SK-N-SH (cell line): ENCODE measurements around the gene EVA1B. TPM values are rescaled to one million over a fixed set of nuclear protein-coding genes. Genes with fewer than 3 reads are reported as not detected.

Experiments
- CTCF ChIA-PET: fragments of 300-600, 350-600 bp; formaldehyde crosslinking; extraction: SDS; loops from one replicate; lab custom pipeline; 2021; lab: Yijun Ruan, JAX
- POLR2A ChIA-PET: fragments of 350-600 bp; sonication (Branson Sonifier 250); formaldehyde crosslinking; extraction: SDS; loops from one replicate; lab custom pipeline; 2020; ENCODE audit warnings: antibody characterized with exemption, inconsistent platforms; lab: Yijun Ruan, JAX
- DNase-seq: peaks from one replicate; pipeline ENCODE4 v3.0.0; 2012
- H2AFZ ChIP-seq: fragments of 200-600 bp; sonication (generic); 2 replicates; pipeline ENCODE4 v1.8.1; 2016; ENCODE audit warnings: antibody characterized with exemption, mild to moderate bottlenecking, low read depth
- H3F3A ChIP-seq: fragments of 200-600 bp; sonication (generic); replicated peaks from 2 replicates; pipeline ENCODE3; 2016; ENCODE audit warnings: antibody characterized with exemption, mild to moderate bottlenecking; ENCODE audit not compliant: insufficient read depth
- H3K27ac ChIP-seq, 2 experiments: fragments of 200-500 bp in 1 of 2; fragments of 200-600 bp in 1 of 2; sonication (Bioruptor generic) in 1 of 2; sonication (generic), shearing (Covaris generic) in 1 of 2; 2 replicates each; pipeline versions ENCODE4 v1.5.1 to v1.6.1; 2014 to 2016; ENCODE audit warnings: low read depth in 2 of 2, inconsistent platforms in 1 of 2, low read length in 1 of 2, mild to moderate bottlenecking in 1 of 2, mixed read lengths in 1 of 2
- H3K27me3 ChIP-seq: fragments of 200-600 bp; sonication (generic), shearing (Covaris generic); 2 replicates; pipeline ENCODE4 v1.6.1; 2016; ENCODE audit warnings: mixed run types; ENCODE audit not compliant: insufficient read depth
- H3K36me3 ChIP-seq, 2 experiments: fragments of 200-500 bp in 1 of 2; fragments of 200-600 bp in 1 of 2; sonication (Bioruptor generic) in 1 of 2; sonication (generic) in 1 of 2; replicated peaks in 1 of 2; 2 replicates each; pipeline versions ENCODE3 to v1.5.1; 2014 to 2016; ENCODE audit warnings: low read length in 1 of 2, mild to moderate bottlenecking in 1 of 2; ENCODE audit not compliant: insufficient read depth in 2 of 2, control insufficient read depth in 1 of 2
- H3K4me1 ChIP-seq, 2 experiments: fragments of 200-500 bp in 1 of 2; fragments of 200-600 bp in 1 of 2; sonication (Bioruptor generic) in 1 of 2; sonication (generic), shearing (Covaris generic) in 1 of 2; 2 replicates each; pipeline versions ENCODE4 v1.5.1 to v1.6.1; 2014 to 2016; ENCODE audit warnings: low read depth in 1 of 2, low read length in 1 of 2, mixed run types in 1 of 2; ENCODE audit not compliant: insufficient read depth in 2 of 2, control insufficient read depth in 1 of 2
- H3K4me2 ChIP-seq: fragments of 200-600 bp; sonication (generic), shearing (Covaris generic); 2 replicates; pipeline ENCODE4 v1.6.1; 2017; ENCODE audit warnings: mixed run types
- H3K4me3 ChIP-seq, 2 experiments: fragments of 200-500 bp in 1 of 2; fragments of 200-600 bp in 1 of 2; sonication (Bioruptor generic) in 1 of 2; sonication (generic), shearing (Covaris generic) in 1 of 2; 2 replicates each; pipeline versions ENCODE4 v1.5.1 to v1.8.1; 2014 to 2016; ENCODE audit warnings: low read depth in 2 of 2, inconsistent platforms in 1 of 2, low read length in 1 of 2, mild to moderate bottlenecking in 1 of 2, mixed read lengths in 1 of 2, moderate library complexity in 1 of 2
- H3K79me2 ChIP-seq: fragments of 200-600 bp; sonication (generic); 2 replicates; pipeline ENCODE4 v1.8.1; 2017; ENCODE audit warnings: mild to moderate bottlenecking; ENCODE audit not compliant: insufficient read depth
- H3K9ac ChIP-seq: fragments of 200-600 bp; sonication (generic); 2 replicates; pipeline ENCODE4 v1.6.1; 2017; ENCODE audit warnings: mixed run types
- H3K9me2 ChIP-seq: fragments of 200-600 bp; sonication (generic); 2 replicates; pipeline ENCODE4 v1.6.1; 2017; ENCODE audit warnings: mixed run types
- H3K9me3 ChIP-seq: fragments of 200-600 bp; sonication (generic); 2 replicates; pipeline ENCODE4 v1.6.1; 2017; ENCODE audit warnings: mixed run types, mild to moderate bottlenecking, moderate library complexity
- H4K20me1 ChIP-seq: fragments of 200-600 bp; sonication (generic); 2 replicates; pipeline ENCODE4 v1.6.1; 2017; ENCODE audit warnings: mild to moderate bottlenecking, mixed run types; ENCODE audit not compliant: insufficient read depth
- CHD2 ChIP-seq: fragments of 150-350 bp; IDR thresholded peaks from 2 replicates; pipeline ENCODE4 v1.6.1; 2018; ENCODE audit warnings: low read length; ENCODE audit not compliant: partially characterized antibody
- EZH2phosphoT487 ChIP-seq: fragments of 200-600 bp; sonication (generic); IDR thresholded peaks from 2 replicates; pipeline ENCODE4 v1.6.1; 2017; ENCODE audit warnings: low read depth, mixed run types, mild to moderate bottlenecking, antibody characterized with exemption, moderate library complexity, borderline replicate concordance
- FOXJ3 ChIP-seq: sonication (generic); formaldehyde crosslinking; IDR thresholded peaks from 2 replicates; pipeline ENCODE4 v1.5.1; 2020; ENCODE audit warnings: mild to moderate bottlenecking, missing genetic modification reagents
- GATA2 ChIP-seq: sonication (generic); formaldehyde crosslinking; IDR thresholded peaks from 2 replicates; pipeline ENCODE4 v1.5.0; 2020; ENCODE audit warnings: mild to moderate bottlenecking, missing genetic modification reagents
- NFIC ChIP-seq: IDR thresholded peaks from 2 replicates; pipeline ENCODE4 v1.4.0; 2012; ENCODE audit warnings: borderline replicate concordance
- NRF1 ChIP-seq: IDR thresholded peaks from 2 replicates; pipeline ENCODE4 v1.6.1; 2012; ENCODE audit warnings: low read depth, mild to moderate bottlenecking, low read length
- PBX3 ChIP-seq: IDR thresholded peaks from 2 replicates; pipeline ENCODE4; 2012
- POLR2AphosphoS5 ChIP-seq: IDR thresholded peaks from 2 replicates; pipeline ENCODE4 v1.6.1; 2012; ENCODE audit warnings: low read depth, low read length
- RCOR1 ChIP-seq: fragments of 150-350 bp; IDR thresholded peaks from 2 replicates; pipeline ENCODE4 v1.6.1; 2017; ENCODE audit warnings: antibody characterized with exemption, low read length
- REST ChIP-seq: IDR thresholded peaks from 2 replicates; pipeline ENCODE4 v1.6.1; 2012; ENCODE audit warnings: mild to moderate bottlenecking, low read depth, low read length, moderate library complexity
- RFX5 ChIP-seq: IDR thresholded peaks from 2 replicates; pipeline ENCODE4 v1.6.1; 2012; ENCODE audit warnings: mild to moderate bottlenecking, improper control_type of control experiment, low read length
- SMC3 ChIP-seq: IDR thresholded peaks from 2 replicates; pipeline ENCODE4 v1.6.1; 2012; ENCODE audit warnings: low read depth, low read length, improper control_type of control experiment
- TCF12 ChIP-seq: IDR thresholded peaks from 2 replicates; pipeline ENCODE4 v1.4.0; 2012
- USF1 ChIP-seq: IDR thresholded peaks from 2 replicates; pipeline ENCODE4 v1.4.0; 2012; ENCODE audit warnings: low read depth, borderline replicate concordance
- WGBS: methylation state at CpG from one replicate; pipeline ENCODE4 v1.1.6; 2017; ENCODE audit warnings: low lambda C conversion rate; 5-methylcytosine and 5-hydroxymethylcytosine counted together
- polyA plus RNA-seq, 3 experiments: library from polyadenylated mRNA; depleted of rRNA; stranded (reverse); fragments of >200 nt; gene quantifications; 2 replicates each; pipeline ENCODE4 v1.2.3, GENCODE V29; 2012
- TF ChIP-seq, protein P1 (sequence below): fragments of 200-600 bp; sonication (generic); IDR thresholded peaks from 2 replicates; pipeline ENCODE4 v1.6.1; 2017; ENCODE audit warnings: antibody characterized with exemption, mild to moderate bottlenecking, moderate library complexity
- TF ChIP-seq, protein P2 (sequence below): IDR thresholded peaks from 2 replicates; pipeline ENCODE4 v1.4.0; 2012; ENCODE audit warnings: low read depth, borderline replicate concordance

The EVA1B gene
- polyA plus RNA-seq, 1 of the 3 experiments (the other 2 are of a cell fraction) = 38.9 TPM

DNA sequence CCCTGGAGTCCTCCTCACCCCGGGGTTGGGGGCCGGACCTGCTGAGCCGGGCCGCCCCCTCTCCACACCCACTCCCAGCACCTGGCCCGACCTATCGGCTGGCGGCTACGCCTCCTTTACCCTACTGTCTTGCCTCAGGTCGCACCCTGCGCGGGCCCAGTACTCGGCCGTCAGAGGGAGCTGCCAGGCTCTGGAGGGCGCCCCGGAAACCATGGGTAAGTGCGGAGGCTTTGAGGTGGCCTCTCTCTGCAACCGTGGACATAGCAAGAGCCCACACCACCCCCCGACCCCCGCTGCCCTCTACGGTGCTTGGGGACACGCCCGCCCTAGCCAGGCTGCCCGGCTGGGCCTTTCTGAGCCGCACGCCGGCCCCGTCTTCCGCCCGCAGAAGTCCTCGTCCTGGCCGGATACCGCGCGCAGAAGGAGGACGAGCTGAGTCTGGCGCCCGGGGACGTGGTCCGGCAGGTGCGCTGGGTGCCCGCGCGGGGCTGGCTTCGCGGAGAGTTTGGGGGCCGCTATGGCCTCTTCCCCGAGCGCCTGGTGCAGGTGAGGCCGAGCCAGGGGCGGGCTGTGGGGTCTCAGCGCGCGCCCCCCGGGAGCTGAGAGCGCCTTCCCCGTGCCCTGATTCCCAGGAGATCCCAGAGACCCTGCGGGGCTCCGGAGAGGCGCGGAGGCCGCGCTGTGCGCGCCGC lies 17.1 kb downstream of the EVA1B start, which contains the start of gene SH3D21:
Gene SH3D21 (plus strand): TSS at position 159 of the 692 bp plus-strand sequence. CDS start 53 bp downstream, at position 212.
- H3K27ac ChIP-seq = peak within 1 kb of the TSS in 1 of 2 experiments; percentile 34; a peak in 1 of 4 replicates
- ChIA-PET POLR2A (interaction anchor here (1.0 to 2.0 kb wide), 4 partner anchors 13 to 157 kb away, joined by 3 to 6 read pairs (median 5); partner anchors contain the start of gene TRAPPC3), CTCF (interaction anchor here (0.8 to 3.1 kb wide), 10 partner anchors 10 to 157 kb away, joined by 3 to 11 read pairs (median 3); partner anchors contain the start of genes EVA1B and TRAPPC3)
- H3K79me2 ChIP-seq = peaks cover 17% of the 10 kb centered on the region; the same call in 1 of the 2 replicates
- 78% methylated on average over 14 of the region's 65 CpGs for WGBS
- peaks cover 0 to 12% of the 10 kb centered on the region in 2 experiments; a peak in 2 of 4 replicates for H3K4me1 ChIP-seq
- no peaks in the 10 kb centered on the region for H3K9me3 ChIP-seq
- H3K4me3 ChIP-seq = peak within 1 kb of the TSS; percentile 46 to 60
- peaks cover 29% of the 10 kb centered on the region for H3F3A ChIP-seq
- no peaks in the 10 kb centered on the region for H3K9me2 ChIP-seq
- H3K4me2 ChIP-seq = peak within 1 kb of the TSS; percentile 77
- no peaks in the 10 kb centered on the region for H3K27me3 ChIP-seq
- peaks cover 34 to 62% of the 10 kb centered on the region in 2 experiments for H3K36me3 ChIP-seq
- H4K20me1 ChIP-seq = no peaks in the 10 kb centered on the region
- DNase-seq = peak; percentile 59
- H3K9ac ChIP-seq = peak within 1 kb of the TSS; percentile 39
- H2AFZ ChIP-seq = no peak within 1 kb of the TSS
- TF ChIP-seq PBX3 (no peak), FOXJ3 (CRISPR knock-in tag) (no peak), GATA2 (CRISPR knock-in tag) (no peak), USF1 (no peak), CHD2 (no peak), TCF12 (no peak), RCOR1 (no peak), NFIC (no peak), RFX5 (no peak), POLR2AphosphoS5 (no peak), REST (no peak), EZH2phosphoT487 (no peak), NRF1 (no peak), SMC3 (no peak)
- TF ChIP-seq, protein P1, sequence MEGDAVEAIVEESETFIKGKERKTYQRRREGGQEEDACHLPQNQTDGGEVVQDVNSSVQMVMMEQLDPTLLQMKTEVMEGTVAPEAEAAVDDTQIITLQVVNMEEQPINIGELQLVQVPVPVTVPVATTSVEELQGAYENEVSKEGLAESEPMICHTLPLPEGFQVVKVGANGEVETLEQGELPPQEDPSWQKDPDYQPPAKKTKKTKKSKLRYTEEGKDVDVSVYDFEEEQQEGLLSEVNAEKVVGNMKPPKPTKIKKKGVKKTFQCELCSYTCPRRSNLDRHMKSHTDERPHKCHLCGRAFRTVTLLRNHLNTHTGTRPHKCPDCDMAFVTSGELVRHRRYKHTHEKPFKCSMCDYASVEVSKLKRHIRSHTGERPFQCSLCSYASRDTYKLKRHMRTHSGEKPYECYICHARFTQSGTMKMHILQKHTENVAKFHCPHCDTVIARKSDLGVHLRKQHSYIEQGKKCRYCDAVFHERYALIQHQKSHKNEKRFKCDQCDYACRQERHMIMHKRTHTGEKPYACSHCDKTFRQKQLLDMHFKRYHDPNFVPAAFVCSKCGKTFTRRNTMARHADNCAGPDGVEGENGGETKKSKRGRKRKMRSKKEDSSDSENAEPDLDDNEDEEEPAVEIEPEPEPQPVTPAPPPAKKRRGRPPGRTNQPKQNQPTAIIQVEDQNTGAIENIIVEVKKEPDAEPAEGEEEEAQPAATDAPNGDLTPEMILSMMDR = no peak
- TF ChIP-seq, protein P2, sequence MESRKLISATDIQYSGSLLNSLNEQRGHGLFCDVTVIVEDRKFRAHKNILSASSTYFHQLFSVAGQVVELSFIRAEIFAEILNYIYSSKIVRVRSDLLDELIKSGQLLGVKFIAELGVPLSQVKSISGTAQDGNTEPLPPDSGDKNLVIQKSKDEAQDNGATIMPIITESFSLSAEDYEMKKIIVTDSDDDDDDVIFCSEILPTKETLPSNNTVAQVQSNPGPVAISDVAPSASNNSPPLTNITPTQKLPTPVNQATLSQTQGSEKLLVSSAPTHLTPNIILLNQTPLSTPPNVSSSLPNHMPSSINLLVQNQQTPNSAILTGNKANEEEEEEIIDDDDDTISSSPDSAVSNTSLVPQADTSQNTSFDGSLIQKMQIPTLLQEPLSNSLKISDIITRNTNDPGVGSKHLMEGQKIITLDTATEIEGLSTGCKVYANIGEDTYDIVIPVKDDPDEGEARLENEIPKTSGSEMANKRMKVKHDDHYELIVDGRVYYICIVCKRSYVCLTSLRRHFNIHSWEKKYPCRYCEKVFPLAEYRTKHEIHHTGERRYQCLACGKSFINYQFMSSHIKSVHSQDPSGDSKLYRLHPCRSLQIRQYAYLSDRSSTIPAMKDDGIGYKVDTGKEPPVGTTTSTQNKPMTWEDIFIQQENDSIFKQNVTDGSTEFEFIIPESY = no peak
- TF ChIP-seq, all 33 proteins: peak for 0
